ENCODE measurements around the gene HMX2.

HMX2 gene

DNA sequence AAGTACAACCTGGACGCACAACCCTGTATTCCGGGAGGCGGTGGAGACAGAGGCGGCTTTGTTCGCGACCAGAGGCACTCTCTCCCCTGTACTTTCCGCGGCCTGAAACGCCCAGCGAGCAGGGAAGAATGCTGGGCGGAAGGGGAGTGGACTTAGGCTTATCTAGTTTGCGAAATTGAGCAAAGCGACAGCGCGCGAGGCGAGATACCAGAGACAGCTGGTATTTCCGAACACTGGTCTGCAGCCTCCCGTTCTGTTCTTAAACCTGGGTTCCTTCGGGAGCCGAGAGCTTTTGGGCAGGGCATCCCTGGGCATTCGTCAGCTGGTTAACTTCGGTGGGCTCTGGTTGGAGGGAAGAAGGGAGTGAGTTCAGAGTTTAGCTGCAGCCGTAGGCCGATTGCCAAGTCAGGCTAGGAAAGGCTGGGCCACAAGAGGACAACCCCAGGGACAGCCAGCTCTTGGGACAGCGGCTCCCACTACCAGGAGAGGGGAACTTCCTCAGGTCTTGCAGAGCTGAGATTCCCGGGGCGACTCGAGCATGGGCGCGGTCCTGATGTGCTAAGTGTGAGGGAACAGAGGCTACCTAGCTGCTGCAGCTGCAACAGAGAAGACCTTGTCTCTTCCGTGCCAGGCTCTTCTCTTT, 8.3 kb upstream of the HMX2 start:
- no peak for DNase-seq (ENCODE audit: low read depth)

DNA sequence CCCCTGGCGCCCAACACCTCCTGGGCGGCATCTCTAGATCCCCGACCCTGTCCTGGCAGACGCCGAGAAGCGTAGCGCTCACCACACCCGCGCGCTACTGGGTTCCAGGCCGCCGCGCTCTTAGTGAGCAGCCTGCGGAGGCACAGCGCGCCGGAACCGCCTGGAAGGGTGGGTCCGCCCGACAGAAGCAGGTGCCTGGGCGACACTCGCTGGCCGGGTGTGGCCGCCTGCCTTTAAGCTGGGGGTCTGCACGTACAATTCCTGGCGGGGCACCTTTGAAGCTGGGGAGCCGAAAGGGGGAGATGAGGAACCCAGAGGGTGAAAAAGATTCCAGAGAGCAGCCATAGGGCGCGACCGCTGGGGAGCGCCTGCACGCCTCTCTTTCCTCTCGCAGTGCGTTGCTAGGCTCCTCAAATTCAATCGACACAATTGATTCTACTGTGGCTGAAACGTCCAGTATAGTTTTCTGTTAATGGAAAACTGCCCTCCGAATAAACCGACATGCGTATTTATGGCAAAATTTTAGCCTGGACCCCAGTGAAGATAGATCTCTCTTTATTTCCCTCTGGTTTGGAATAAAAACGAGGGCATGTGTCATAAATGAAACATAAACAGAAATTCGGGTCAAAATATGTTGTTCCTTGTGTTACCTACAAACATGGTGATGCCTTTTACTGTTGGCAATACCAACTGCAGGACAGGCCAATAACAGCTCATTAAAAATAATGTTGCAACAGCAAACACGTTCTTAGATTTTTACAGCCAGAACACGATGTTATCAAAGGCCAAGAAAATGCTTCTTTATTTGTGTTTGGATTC, 7.6 kb upstream of the HMX2 start:
- DNase-seq (ENCODE audit: low read depth), result no peak

DNA sequence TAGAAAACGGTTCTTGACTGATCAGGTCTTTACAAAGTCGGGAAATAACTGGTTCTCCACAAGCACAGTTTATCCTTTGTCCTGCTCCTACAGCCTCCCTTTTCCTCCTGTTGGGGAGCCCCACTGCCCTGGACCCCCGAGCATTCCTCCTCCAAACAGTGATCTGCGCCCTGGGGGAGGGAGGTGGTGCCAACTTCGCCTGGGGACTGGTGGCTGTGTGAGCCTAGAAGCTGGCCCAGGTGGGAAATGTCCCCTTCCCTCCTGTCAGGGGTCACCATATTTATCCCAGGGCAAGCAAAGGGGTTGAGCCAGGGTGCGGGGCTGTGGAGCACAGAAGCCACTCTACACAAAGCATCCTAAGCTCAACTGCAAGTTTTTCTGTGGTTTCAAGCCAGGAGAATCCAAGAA, 6.9 kb upstream of the HMX2 start:
- DNase-seq (ENCODE audit: low read depth), result no peak

DNA sequence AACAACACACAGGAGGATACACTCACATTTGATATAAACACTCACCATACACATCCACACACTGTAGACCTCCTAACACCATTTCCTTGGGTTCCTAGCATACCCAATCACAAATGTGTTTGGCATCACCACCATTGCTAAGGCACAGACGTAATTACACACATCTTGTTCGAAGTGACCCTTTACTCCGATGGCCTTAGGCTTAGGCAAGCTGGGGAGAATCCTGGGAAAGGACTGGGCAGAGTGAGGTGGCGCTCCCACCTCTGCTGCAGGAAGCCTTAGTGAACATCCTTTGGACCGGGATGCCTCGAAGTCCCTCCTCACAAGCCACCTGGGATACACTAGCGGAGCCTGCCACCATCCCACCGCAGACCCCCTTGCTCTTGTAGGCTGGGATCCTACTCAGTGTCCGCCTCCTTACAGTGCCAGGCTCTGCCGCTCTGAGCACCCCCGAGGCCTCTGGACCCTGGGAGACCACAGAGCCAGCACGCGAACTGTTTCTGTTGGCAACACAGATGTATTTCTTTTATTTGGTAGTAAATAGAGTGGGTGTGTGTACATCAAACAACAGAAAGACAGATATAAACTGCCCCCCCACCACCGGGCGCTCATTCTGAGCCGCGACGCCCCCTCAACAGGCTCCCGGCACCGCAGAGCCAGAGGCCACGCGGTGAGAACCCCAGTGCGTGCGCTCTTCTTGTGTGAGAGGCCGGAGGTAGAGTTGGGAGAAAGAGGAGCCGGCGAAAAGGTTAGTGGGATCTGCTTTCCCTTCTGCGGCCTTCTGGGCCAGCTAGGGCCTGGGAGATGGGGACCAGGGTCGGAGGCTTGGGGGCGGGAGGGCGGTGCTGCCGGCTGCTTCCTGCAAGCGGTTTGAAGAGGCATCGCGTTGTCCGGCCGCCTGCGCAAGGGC, 5.9 kb upstream of the HMX2 start:
- no peak for DNase-seq (ENCODE audit: low read depth)

DNA sequence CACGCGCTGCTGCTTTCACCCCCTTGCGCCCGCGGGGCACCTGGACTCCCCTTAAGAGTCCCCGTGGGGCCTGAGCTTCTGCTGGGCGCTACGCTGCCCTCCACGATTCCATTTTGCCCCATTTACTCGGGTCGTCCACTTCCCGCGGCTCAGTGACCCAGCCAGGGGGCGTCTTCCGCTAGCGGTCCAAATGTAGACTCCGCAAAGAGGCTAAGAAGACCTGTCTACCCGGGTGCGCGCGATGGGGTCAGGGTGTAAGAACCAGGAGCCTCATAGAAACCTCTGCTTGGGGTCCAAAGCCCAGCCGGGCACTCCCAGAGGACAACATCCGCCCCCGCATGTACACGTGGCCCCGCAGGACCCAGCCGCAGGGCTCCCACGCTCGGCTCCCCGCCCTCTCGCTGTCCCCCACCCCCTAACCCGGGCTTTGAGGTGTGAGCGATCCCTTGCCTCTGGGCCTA, 5.2 kb upstream of the HMX2 start:
- DNase-seq (ENCODE audit: low read depth), result no peak

DNA sequence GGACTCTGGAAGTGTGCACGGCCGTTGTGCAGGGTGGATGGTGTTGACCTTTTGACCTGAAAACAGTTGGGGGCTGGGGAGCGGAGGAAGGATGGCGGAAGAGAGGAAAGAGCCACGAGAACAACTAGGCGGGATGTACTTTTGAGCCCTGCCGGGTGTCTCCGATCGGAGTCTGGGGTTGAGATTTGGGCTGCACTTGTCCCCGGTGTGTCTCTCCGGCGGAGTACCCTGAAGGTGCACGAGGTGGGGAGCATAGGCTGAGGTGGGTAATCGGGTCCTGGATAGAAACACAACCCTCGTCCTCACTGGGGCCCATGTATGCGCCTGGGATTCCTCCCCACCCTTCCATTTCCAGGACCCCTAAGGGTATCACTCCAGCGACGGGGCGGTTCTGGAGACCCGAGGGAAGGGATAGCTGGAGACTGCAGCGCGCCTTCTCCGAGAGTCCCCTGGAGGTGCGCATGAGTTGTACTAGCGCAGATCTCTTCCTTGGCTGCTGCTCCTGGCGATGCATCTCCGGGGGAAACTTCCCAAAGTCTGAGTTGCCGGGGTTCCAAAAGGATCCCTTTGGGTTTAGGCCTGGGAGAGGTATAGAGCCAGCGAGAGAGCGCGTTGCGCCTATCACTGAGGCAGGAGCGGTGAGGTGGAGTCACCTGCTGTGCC, 4.6 kb upstream of the HMX2 start:
- DNase-seq (ENCODE audit: low read depth), result no peak

DNA sequence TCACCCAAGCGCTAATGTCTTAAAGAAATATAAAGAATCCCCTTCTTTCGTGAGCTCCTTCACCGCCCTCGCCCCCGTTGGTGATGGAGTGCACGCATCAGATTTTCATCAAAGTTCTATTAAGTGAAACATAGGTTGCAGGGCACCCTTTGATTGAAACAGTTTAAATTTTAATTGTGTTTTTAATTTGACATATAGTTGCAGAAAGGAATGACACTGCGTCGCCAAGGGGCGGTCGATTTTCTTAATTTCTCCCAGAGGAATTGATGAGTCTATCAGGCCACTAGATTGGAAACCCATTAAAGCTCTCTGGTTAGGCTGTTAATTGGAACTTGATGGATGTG, 4.1 kb upstream of the HMX2 start:
- no peak for DNase-seq (ENCODE audit: low read depth)

DNA sequence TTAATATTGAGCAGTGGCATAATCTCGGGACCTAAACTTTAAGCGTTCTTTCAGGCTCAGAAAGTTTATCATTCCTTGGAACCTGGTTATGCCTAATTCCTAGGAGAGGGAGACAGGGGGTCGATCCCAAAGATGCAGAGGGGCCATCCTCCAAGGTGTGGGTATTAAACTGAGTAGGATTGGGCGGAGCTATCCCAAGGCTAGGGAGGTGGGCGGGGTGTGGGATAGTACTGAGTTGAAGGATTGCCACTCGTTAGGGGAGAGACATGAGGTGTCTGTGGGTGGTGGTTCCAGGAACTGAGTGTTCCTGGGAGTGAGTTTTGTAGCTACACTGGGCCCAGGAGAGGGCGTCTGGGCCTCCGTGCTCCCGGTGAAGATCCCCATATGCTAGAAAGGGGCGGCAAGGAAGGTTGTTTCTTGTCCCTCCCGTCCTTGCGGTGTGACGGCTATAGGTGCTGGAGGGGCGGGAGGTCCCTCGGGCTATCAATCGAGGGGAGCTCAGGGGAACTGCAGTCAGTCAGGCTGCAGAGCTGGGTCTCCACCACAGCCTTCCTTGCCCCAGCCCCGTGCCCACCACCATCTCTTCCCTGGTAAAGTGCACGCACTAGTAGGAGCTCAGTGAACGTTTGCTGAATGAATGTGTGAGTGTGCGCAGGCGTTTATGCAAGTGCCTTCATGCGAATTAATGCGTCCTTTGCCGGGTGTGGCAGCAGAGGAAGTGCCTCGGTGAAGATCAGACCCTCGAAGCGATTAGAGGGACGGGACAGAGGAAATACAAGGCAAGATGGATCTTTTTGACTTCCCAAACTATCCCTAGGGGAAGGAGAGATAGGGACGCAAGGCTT, 3.0 kb upstream of the HMX2 start:
- DNase-seq (ENCODE audit: low read depth), result no peak

DNA sequence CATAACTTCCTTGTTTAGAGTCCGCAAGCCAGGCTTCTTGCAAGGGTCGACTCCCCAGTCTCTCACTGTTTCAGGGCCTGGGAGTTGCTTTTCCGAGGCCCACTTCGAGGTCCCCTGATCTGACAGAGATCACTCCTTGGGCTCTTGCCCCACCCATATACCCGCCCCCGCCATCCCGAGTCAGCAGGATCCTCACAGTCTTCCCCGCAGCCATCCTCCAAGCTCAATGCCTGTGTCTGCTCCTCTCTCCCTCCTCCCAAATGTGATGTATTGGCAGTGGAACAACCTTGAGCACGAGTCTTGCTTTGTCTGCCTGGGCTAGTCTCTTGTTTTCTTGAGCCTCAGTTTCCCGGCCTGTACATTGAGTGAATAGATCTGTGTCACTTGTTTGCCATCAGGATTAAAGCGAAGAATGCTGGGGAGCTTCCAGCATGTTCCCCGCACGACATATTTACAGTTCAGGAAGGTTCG, 2.4 kb upstream of the HMX2 start:
- DNase-seq (ENCODE audit: low read depth), result no peak

DNA sequence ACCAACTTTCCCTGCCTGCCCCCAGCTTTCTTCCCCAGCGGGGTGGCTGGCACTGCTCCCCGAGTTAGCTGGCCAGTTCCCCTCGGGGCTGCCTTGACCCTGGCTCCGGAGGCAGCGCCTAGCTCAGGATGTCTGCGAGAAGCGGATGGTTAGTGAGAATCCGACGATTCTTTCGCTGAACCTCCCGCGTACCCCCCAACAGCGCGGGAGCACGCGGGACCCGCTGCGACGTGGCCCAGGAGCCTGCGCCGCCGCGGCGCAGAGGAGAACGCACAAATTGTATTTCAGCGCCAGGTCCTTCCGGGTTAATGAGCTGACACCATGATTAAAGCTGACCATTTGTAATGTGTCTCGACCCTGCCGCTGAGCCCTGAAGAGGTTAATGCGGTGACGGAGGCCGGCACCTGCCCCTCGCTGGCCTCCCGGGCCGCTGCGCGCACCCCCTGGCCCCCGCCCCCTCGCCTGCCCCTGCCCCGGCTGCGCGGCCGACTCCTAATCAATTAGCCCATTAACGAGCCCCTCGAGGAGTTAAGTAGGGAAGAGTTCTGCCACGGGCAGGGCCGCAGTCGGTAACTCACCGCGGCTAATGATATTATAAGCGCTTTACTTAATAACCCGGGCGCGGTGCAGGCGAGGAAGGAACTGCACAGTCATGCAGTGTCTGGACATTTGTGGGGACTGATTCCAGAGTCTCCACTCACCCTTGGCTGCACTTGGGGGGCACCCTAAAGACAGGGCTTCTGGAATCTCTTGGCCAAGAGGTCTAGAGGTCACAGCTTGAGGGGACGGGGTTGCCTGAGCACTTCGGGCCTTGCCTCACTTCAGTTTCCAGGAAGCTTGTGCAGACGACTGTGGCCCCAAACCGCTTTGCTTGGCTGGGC, 1.7 kb upstream of the HMX2 start:
- DNase-seq (ENCODE audit: low read depth), result no peak

DNA sequence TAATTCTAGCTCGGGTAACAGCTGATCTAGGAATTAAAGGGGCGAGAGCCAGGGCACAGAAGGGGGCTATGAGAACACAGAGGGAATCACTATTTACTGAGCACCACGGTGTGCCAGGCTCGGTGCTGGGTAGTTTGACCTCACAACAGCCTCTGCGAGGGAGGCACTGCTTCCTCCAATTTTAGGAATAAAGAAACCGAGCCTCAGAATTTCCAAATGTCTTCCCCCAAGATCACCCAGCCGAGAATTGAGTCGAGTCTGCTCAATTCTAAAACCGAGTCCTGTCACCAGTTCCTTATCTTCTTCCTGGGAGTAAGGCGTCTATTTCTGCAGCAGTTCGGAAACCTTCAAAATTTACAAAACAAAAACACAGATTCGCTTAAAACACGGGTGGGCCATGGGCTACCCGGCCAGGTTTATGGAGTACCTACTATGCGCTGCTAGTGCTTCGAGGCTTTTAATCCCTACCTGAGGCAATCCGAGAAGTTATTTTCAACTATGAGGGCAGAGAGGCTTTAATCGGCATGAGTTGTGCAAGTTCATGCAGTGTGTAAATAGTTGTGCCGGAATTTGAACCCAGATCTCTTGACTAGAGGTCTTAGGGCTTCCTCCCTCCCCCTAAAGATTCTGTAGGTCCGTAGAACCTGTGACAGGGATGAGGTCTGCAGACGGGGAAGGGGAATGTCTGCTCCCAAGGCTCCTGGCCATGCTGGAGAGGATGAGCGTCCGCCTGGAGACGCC, 872 bp upstream of the HMX2 start:
- no peak for DNase-seq (ENCODE audit: low read depth)

DNA sequence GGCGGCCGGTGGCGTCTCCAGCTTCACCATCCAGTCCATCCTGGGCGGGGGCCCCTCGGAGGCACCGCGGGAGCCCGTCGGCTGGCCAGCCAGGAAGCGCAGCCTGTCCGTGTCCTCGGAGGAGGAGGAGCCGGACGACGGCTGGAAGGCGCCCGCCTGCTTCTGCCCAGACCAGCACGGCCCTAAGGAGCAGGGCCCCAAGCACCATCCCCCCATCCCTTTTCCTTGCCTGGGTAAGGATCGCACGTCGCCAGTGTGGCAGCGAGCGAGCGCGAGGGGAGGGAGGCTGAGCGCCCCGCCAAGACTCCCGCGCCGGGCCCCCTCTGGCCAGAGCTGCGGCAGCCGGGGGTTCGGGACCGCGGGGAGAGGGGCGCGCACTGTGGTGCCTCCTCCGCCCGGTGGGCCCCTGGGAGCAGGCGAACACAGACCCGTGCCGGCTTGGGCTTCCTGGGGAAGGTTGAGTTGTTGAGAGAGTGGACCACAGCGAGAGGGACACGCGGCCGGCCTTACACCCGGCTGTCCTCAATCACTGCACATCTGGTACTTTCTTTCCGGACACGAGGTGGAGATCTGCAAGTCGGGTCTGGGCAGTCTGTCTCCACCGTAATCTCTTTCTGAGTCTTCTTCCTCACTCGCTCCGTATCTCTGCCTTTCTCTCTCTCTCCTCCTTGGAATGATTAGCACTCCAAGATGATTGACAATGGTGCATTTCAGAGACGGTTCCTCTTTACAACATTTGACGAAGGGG, 652 bp downstream of the HMX2 start:
- no peak for DNase-seq (ENCODE audit: low read depth)

DNA sequence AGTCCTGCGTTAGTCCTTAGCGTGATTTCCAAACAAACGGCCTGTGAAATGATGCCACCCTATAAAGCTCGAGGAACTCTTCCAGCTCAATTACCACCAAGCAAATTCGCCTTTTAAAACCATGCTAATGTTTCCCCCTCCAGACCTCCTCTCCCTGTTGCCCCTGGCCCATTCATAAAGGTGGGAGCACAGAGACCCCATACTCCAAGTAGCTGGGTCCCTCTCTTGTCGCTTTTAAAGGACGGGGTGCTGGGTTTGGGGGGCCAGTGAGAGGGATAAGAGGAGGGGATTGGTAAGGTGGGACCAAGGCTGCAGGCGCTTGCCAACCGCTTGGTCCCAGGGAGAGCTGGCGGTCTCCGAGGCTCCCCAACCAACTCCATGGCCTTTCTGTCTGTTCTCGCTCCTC, 1.2 kb downstream of the HMX2 start:
- DNase-seq (ENCODE audit: low read depth), result no peak

DNA sequence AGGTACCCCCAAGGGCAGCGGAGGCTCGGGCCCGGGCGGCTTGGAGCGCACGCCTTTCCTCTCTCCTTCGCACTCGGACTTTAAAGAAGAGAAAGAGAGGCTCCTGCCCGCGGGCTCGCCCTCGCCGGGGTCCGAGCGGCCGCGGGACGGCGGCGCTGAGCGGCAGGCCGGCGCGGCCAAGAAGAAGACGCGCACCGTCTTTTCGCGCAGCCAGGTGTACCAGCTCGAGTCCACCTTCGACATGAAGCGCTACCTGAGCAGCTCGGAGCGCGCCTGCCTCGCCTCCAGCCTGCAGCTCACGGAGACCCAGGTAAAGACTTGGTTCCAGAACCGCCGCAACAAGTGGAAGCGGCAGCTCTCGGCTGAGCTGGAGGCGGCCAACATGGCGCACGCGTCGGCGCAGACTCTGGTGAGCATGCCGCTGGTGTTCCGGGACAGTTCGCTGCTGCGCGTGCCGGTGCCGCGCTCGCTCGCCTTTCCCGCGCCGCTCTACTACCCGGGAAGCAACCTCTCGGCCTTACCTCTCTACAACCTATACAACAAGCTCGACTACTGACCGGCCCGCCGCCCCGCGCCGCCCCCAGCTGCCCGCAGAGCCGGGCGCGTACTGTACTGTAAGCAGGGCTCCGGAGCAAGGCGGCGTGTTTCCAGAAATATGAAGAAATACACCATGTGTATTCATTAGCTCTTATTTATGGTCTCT, 1.8 kb downstream of the HMX2 start:
- no peak for DNase-seq (ENCODE audit: low read depth)

DNA sequence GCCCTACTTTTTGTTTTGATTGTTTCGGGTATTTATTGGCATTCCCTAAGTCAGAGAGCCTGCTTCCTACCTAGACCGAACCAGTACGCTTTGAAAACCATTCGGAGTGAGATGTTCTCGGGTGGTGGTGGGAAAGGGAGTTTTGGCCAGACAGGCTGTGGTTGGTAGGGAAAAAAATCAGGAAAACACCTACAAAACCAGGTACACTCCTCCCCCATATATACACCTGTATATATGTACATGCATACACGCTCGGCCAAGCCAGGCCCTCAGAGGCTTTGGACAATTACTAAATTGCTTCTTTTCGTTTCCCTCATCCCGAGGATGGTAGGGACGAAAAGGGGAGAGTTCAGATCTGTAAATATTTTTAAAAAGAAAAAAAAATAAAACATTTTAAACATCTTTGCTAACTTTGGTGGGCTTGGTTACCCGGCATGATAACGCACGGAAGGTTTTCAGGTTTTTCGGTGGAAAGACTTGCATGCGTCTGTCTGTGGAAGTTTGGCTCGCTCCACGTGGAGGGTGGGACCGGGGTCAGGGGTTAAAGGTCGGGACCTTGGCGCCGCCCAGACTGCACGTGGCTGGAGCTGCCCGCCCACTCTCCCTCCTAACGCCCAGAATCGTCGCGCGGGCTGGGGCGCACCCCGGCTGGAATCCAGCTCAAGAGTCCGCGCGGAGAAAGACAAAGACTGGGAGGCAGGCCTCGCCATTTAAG, 2.5 kb downstream of the HMX2 start:
- DNase-seq (ENCODE audit: low read depth), result no peak

DNA sequence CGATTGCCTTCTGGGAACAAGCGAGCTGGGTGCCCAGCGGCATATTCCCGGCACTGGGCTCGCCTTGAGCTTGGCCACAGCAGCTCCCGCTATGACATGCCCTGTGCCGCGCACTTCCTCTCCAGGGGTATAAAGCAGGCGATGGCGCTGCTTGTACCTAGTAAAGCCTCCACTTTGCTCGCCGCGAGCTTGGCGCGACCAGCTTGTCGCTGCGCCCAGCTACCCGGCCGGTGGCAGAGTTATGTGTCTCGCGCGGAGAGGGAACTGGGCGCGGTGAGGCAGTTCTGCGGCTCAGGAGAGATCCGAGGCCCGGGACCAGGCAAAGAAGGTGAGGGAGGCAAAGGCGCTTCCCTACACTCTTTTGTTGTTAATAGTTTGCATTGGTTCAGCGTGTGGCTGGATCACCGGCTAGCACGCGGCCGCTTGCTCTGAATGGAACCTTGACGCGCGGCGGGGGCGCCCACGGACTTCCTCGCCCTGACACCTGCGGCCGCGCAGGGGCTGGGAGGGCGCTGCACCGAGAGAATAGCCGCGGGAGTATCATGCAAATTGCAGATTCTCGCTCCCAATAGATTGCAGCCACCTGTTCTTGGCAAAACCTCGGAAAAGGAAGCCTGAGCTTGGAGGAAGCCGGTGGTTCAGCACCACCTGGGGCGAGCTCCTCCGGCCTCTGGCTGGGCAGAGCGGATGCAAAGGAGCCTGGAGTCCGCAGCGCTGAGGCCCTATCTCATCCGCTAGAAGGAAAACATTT, 3.2 kb downstream of the HMX2 start:
- no peak for DNase-seq (ENCODE audit: low read depth)

DNA sequence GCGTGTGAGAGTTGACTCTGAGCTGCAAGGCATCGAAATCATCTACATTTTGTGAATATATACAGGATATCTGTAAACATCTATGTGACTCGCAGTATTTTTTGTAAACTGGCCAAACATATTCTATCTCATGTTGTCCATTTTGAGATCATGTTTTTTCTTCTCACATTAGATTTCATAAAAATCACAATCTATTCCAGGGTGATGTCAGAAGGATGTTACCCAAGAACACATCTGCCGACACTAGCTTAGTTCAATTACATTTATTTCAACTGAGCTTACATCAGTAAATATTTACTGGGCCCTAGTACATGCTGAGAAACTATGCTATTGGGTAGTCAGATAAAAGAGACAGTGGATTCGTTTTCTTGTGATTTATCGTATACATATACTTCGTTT, 3.8 kb downstream of the HMX2 start:
- DNase-seq (ENCODE audit: low read depth), result no peak

All from activated T-cell treated with anti-CD3 and anti-CD28 coated beads for 1 hour (primary cell).